ENCODE data around the gene ITGB5. TPM values are rescaled to one million over a fixed set of nuclear protein-coding genes. Genes with fewer than 3 reads are reported as not detected.
A peak's percentile ranks its signal among the peaks of the same experiment; 100 is the strongest.

Gene ITGB5
- total and polyA plus RNA-seq, 2 donors (not counting 3 experiments of a cell fraction or from before 2014, with no cell fraction given) = 144 to 170 TPM

DNA sequence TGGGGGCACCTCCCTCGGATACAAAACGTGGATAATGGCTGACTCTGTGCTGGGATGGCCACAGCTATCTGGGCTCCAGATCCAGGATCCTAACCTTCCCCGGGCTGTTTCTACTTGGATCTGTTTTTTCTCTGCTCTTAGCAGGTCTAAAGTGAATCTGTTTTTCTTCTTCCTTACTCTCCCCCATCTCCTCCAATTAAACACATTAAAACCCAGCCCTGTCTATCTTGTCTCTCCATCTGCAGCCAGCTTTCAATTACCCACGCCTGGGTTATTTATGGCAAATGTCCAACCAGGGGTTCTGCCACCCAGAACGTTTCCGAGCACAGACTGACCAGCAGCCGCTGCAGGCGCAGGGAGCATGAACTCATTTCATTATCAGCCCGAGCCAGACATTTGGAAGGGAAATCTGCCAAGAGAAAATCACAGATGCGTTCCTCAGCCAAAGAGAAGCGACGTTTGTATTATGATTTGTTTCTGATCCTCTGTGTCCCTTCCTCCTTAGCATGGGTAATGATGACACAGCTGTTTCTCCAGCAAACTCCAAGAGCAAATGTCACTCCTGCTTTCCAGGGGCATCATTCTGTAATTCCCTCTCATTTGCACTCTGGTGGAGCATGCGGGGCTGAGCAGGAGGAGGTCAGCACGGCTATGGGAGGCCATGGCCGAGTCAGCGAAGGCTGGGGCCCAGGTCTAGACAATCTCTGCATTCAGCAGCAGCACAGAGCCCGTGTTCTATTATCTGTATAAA, 114.9 kb downstream of the ITGB5 start:
- Histone ChIP-seq H3K9me3 (replicated peaks; ENCODE audit: control insufficient read depth, insufficient read depth, low read length) (no peaks in the 10 kb centered on the region), H4K20me1 (replicated peaks; ENCODE audit: control insufficient read depth, extremely low read depth, insufficient read depth, low read length) (no peaks in the 10 kb centered on the region), H3K9me1 (replicated peaks; ENCODE audit: control insufficient read depth, extremely low read depth, insufficient read depth, low read length) (no peaks in the 10 kb centered on the region), H3K4me3 (replicated peaks in 1 of 3; ENCODE audit: insufficient read depth in 1 of 3, low read depth in 1 of 3, low read length in 3 of 3) (no peak overlapping the region), H3K27ac (ENCODE audit: insufficient read depth, low read depth, low read length) (peak overlapping the region; percentile 70), H3K9ac (replicated peaks; ENCODE audit: extremely low read depth, insufficient read depth, low read length) (peak overlapping the region; percentile 48), H3K36me3 (ENCODE audit: control insufficient read depth in 2 of 2, extremely low read depth in 1 of 2, insufficient read depth in 2 of 2, low read length in 2 of 2) (peaks cover 0 to 2% of the 10 kb centered on the region in 2 experiments), H3K4me1 (ENCODE audit: control insufficient read depth, extremely low read depth, insufficient read depth, low read length) (peaks cover 53% of the 10 kb centered on the region), H3K27me3 (ENCODE audit: control insufficient read depth in 2 of 2, insufficient read depth in 2 of 2, low read length in 2 of 2) (no peaks in the 10 kb centered on the region), H2AFZ (ENCODE audit: low read depth, low read length) (no peak overlapping the region), H3K4me2 (ENCODE audit: insufficient read depth, low read length) (peak overlapping the region; percentile 39), H3K79me2 (ENCODE audit: control insufficient read depth, insufficient read depth, low read length) (no peaks in the 10 kb centered on the region)
- ChIA-PET POLR2A (no interaction called here), CTCF (interaction anchor here (0.7 to 4.8 kb wide), 12 partner anchors 10 to 836 kb away, joined by 3 to 54 read pairs (median 4); partner anchors contain the start of gene ITGB5)
- dilution Hi-C loops (cut with MboI; ENCODE audit: extremely low pct_ligation_motif_present, low sequenced_read_pairs) = loop anchor here (25.0 kb wide), 1 partner anchor 115 kb away; the partner anchor contains the start of gene ITGB5
- peak; percentile 100 for FAIRE-seq
- DNase-seq (ENCODE audit: low read depth, low spot score) = peak; percentile 100
- TF ChIP-seq POLR2AphosphoS5 (IDR thresholded peaks at IDR 0.05; ENCODE audit: insufficient read depth, low read depth, low read length) = peak; percentile 98
- no peak for TF ChIP-seq EZH2 (IDR thresholded peaks at IDR 0.05; ENCODE audit: borderline replicate concordance, low read depth, low read length, severe bottlenecking)
- TF ChIP-seq, protein P1, sequence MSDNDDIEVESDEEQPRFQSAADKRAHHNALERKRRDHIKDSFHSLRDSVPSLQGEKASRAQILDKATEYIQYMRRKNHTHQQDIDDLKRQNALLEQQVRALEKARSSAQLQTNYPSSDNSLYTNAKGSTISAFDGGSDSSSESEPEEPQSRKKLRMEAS (IDR thresholded peaks at IDR 0.05; ENCODE audit: insufficient read depth, insufficient read length) = peak; percentile 2
- TF ChIP-seq FOS (IDR thresholded peaks at IDR 0.05; ENCODE audit: borderline replicate concordance, insufficient read depth, low read length) = peak; percentile 55
- peak; percentile 81 for TF ChIP-seq POLR2A (IDR thresholded peaks at IDR 0.05; ENCODE audit: low read depth, low read length)
- TF ChIP-seq GATA2 (IDR thresholded peaks at IDR 0.05; ENCODE audit: insufficient read depth, insufficient read length, low read depth, low read length) = peak; percentile 99
- TF ChIP-seq, protein P2, sequence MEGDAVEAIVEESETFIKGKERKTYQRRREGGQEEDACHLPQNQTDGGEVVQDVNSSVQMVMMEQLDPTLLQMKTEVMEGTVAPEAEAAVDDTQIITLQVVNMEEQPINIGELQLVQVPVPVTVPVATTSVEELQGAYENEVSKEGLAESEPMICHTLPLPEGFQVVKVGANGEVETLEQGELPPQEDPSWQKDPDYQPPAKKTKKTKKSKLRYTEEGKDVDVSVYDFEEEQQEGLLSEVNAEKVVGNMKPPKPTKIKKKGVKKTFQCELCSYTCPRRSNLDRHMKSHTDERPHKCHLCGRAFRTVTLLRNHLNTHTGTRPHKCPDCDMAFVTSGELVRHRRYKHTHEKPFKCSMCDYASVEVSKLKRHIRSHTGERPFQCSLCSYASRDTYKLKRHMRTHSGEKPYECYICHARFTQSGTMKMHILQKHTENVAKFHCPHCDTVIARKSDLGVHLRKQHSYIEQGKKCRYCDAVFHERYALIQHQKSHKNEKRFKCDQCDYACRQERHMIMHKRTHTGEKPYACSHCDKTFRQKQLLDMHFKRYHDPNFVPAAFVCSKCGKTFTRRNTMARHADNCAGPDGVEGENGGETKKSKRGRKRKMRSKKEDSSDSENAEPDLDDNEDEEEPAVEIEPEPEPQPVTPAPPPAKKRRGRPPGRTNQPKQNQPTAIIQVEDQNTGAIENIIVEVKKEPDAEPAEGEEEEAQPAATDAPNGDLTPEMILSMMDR (IDR thresholded peaks at IDR 0.05; ENCODE audit: extremely low read depth in 1 of 2, insufficient read depth in 1 of 2, low read depth in 1 of 2, low read length in 2 of 2) = no peak
- no peak for TF ChIP-seq MYC (IDR thresholded peaks at IDR 0.05; ENCODE audit: low read depth, low read length)
- TF ChIP-seq JUN (IDR thresholded peaks at IDR 0.05; ENCODE audit: borderline replicate concordance, insufficient read depth, insufficient read length, low read depth) = peak; percentile 61
- intact Hi-C loops (cut with micrococcal nuclease) = loop anchor here (1.0 to 10.0 kb wide), 5 partner anchors 63 to 283 kb away; partner anchors contain the start of genes HEG1 and ITGB5
- BruUV-seq (replicated peaks) = no TSS peak

All from endothelial cell of umbilical vein (primary cell).